ENCODE data around the gene CD209.

The CD209 gene

GRCh38 chr19:7731615-7732014 is 15.7 kb downstream of the CD209 start:
- TF ChIP-seq SIN3A (IDR thresholded peaks at IDR 0.05; ENCODE audit: borderline replicate concordance, insufficient read depth, low read length) (no peak), POLR2AphosphoS5 (IDR thresholded peaks at IDR 0.05; ENCODE audit: low read depth, low read length) (no peak), TAF1 (IDR thresholded peaks at IDR 0.05; ENCODE audit: borderline replicate concordance, insufficient read depth, low read length) (no peak), REST (IDR thresholded peaks at IDR 0.05; ENCODE audit: insufficient read depth in 1 of 2, low read depth in 2 of 2, low read length in 2 of 2) (no peak), FOXP2 (optimal IDR thresholded peaks at IDR 0.05; ENCODE audit: borderline replicate concordance, extremely low read depth, extremely low read length, insufficient read depth) (no peak)

GRCh38 chr19:7731218-7731595 is 16.1 kb downstream of the CD209 start:
- TF ChIP-seq POLR2AphosphoS5 (IDR thresholded peaks at IDR 0.05; ENCODE audit: low read depth, low read length) (no peak), REST (IDR thresholded peaks at IDR 0.05; ENCODE audit: insufficient read depth in 1 of 2, low read depth in 2 of 2, low read length in 2 of 2) (no peak), SIN3A (IDR thresholded peaks at IDR 0.05; ENCODE audit: borderline replicate concordance, insufficient read depth, low read length) (no peak), FOXP2 (optimal IDR thresholded peaks at IDR 0.05; ENCODE audit: borderline replicate concordance, extremely low read depth, extremely low read length, insufficient read depth) (no peak), TAF1 (IDR thresholded peaks at IDR 0.05; ENCODE audit: borderline replicate concordance, insufficient read depth, low read length) (no peak)

GRCh38 chr19:7730286-7731217 is 16.8 kb downstream of the CD209 start:
- TF ChIP-seq SIN3A (IDR thresholded peaks at IDR 0.05; ENCODE audit: borderline replicate concordance, insufficient read depth, low read length) (no peak), TAF1 (IDR thresholded peaks at IDR 0.05; ENCODE audit: borderline replicate concordance, insufficient read depth, low read length) (no peak), POLR2AphosphoS5 (IDR thresholded peaks at IDR 0.05; ENCODE audit: low read depth, low read length) (no peak), FOXP2 (optimal IDR thresholded peaks at IDR 0.05; ENCODE audit: borderline replicate concordance, extremely low read depth, extremely low read length, insufficient read depth) (no peak)

- no peak for TF ChIP-seq TAF1 (IDR thresholded peaks at IDR 0.05; ENCODE audit: borderline replicate concordance, insufficient read depth, low read length)
- no peak for TF ChIP-seq SIN3A (IDR thresholded peaks at IDR 0.05; ENCODE audit: borderline replicate concordance, insufficient read depth, low read length)
- no peak for TF ChIP-seq REST (IDR thresholded peaks at IDR 0.05; ENCODE audit: insufficient read depth in 1 of 2, low read depth in 2 of 2, low read length in 2 of 2)
- TF ChIP-seq POLR2AphosphoS5 (IDR thresholded peaks at IDR 0.05; ENCODE audit: low read depth, low read length) = no peak
- no peak for TF ChIP-seq FOXP2 (optimal IDR thresholded peaks at IDR 0.05; ENCODE audit: borderline replicate concordance, extremely low read depth, extremely low read length, insufficient read depth)
Measured at GRCh38 chr19:7729831-7730285, 17.5 kb downstream of the CD209 start.

- TF ChIP-seq POLR2AphosphoS5 (IDR thresholded peaks at IDR 0.05; ENCODE audit: low read depth, low read length) (no peak), REST (IDR thresholded peaks at IDR 0.05; ENCODE audit: insufficient read depth in 1 of 2, low read depth in 2 of 2, low read length in 2 of 2) (no peak), TAF1 (IDR thresholded peaks at IDR 0.05; ENCODE audit: borderline replicate concordance, insufficient read depth, low read length) (no peak), SIN3A (IDR thresholded peaks at IDR 0.05; ENCODE audit: borderline replicate concordance, insufficient read depth, low read length) (no peak), FOXP2 (optimal IDR thresholded peaks at IDR 0.05; ENCODE audit: borderline replicate concordance, extremely low read depth, extremely low read length, insufficient read depth) (no peak)
Measured at GRCh38 chr19:7729211-7729610, 18.1 kb downstream of the CD209 start.

Measured in PFSK-1 (cell line).